ENCODE data around the gene INHBB. TPM values are rescaled to one million over a fixed set of nuclear protein-coding genes. Genes with fewer than 3 reads are reported as not detected.
"Not testable (repeated sequence)": the region's sequence is repeated elsewhere in the genome, so short reads cannot be mapped to it uniquely, and the experiment has no call there.

The INHBB gene
- total and polyA plus RNA-seq, 4 experiments from 2014 or later = not detected

DNA sequence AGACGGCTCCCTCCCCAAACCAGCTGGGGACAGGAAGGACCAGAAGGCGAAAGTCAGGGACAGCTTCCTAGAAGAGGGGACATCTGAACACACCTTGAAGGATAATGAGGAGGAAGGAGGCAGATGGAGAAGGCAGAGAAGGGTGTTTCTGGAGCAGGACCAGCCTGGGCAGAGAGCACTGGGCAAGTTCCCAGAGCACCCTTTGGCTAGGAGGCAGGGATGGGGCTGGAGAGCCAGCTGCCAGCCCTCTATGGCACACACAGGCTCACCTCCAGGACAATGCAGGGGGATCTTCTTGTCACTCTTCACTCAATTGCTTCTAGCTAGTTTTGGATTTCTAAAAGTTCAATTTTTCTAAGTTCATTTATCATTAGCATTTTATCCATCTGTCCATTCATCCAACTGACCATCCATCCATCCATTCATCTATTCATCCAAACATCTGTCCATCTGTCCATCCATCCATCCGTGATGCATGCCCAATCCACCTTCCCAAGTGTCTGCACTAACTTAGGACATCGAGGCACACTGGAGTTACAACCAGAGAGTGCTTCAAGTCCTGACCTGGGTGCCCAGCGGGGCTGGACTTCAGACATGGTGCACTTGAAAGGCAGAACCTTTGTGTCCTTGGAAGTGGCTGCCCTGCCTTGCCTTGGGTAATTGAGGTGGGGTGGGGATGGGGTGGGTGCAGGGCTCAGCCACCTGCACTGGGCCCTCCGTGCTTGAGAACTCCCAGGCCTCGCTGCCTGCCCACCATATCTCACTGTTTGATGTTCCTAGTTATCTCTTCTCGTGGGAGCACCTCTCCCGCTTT lies 42.5 kb downstream of the INHBB start:
- no peak for DNase-seq
- H3K4me1 ChIP-seq (ENCODE audit: insufficient read depth, low read length) = no peaks in the 10 kb centered on the region
- H3K27me3 Mint-ChIP-seq = peaks cover 0 to 5% of the 10 kb centered on the region in 2 donors
- ChIA-PET CTCF (ENCODE audit: partially characterized antibody) (no interaction called here), POLR2A (ENCODE audit: partially characterized antibody) (no interaction called here)
- no peak overlapping the region for H3K4me3 ChIP-seq (ENCODE audit: low read length in 2 of 2)
- intact Hi-C loops (cut with micrococcal nuclease) = no loop called here
- no peaks in the 10 kb centered on the region for H3K9me3 ChIP-seq (ENCODE audit: control insufficient read depth in 1 of 2, low read length in 2 of 2)
- no peaks in the 10 kb centered on the region for H3K36me3 Mint-ChIP-seq
- H3K9me3 Mint-ChIP-seq = peaks cover 0 to 2% (median 0%) of the 10 kb centered on the region in 8 donors
- no peaks in the 10 kb centered on the region for H3K27me3 ChIP-seq (ENCODE audit: insufficient read depth, low read length)
- no peaks in the 10 kb centered on the region for H3K4me1 Mint-ChIP-seq
- H3K27ac Mint-ChIP-seq = no peak overlapping the region
- H3K27ac ChIP-seq (ENCODE audit: low read depth, low read length) = no peak overlapping the region
- H3K4me3 Mint-ChIP-seq = no peak overlapping the region
- H3K36me3 ChIP-seq (ENCODE audit: insufficient read depth, low read length) = no peaks in the 10 kb centered on the region

DNA sequence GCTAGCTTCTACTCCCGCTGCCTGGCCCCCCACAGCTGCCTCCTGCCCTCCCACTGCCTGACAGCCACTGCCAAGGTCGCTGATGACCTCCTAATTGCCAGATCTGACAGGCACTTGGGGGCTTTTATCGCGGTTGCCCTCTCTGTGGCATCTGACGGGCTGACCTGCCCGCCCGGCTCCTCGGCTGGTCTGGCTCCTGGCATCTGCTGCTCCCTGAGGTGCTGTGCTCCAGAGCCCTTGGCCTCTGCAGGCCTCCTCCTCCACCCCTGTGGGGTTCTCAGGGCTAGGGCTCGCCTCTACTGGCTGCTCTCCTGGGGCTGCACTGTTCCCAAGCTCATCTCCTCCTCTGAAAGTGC lies 43.1 kb downstream of the INHBB start:
- Mint-ChIP-seq H3K9me3 (peaks cover 0 to 7% (median 0%) of the 10 kb centered on the region in 8 donors), H3K27me3 (peaks cover 0 to 5% of the 10 kb centered on the region in 2 donors), H3K4me1 (no peaks in the 10 kb centered on the region), H3K27ac (no peak overlapping the region), H3K36me3 (no peaks in the 10 kb centered on the region), H3K4me3 (no peak overlapping the region)
- Histone ChIP-seq H3K27ac (ENCODE audit: low read depth, low read length) (no peak overlapping the region), H3K27me3 (ENCODE audit: insufficient read depth, low read length) (no peaks in the 10 kb centered on the region), H3K36me3 (ENCODE audit: insufficient read depth, low read length) (no peaks in the 10 kb centered on the region), H3K4me1 (ENCODE audit: insufficient read depth, low read length) (no peaks in the 10 kb centered on the region), H3K4me3 (ENCODE audit: low read length in 2 of 2) (no peak overlapping the region), H3K9me3 (ENCODE audit: control insufficient read depth in 1 of 2, low read length in 2 of 2) (no peaks in the 10 kb centered on the region)
- ChIA-PET POLR2A (ENCODE audit: partially characterized antibody) (no interaction called here), CTCF (ENCODE audit: partially characterized antibody) (no interaction called here)
- no peak for DNase-seq
- intact Hi-C loops (cut with micrococcal nuclease) = no loop called here

DNA sequence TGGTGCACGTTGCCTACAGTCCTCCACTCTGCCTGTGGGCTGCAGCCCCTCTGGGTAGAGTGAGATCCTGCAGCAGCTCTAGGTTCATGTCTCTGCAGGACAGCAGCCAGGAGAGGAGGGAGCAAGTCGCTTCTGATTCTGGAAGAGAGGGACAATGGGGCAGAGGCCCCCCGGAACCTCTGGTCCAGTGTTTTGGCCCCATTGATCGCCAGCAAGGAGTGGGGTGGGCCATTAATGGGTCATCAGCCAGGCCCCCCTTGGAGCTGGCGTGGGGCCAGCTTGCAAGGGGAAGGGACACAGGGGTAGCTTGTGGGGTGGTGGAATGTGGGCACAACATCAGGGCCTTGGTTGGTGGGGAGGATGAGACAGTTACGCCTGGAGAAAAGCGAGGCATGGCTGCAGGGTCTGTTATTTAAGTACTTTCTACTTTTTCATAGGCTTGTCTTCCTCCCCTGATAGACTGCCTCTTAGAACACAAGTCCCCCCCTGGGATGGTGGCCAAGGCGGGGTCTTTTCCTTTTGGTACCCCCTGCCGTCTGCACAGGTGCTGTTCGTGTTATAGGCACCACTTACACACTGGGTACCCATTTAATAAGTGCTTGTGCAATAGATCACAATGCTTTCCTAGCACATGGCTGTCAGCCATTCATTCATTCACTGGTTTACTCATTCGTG lies 44.6 kb downstream of the INHBB start:
- Histone ChIP-seq H3K27me3 (ENCODE audit: insufficient read depth, low read length) (no peaks in the 10 kb centered on the region), H3K4me1 (ENCODE audit: insufficient read depth, low read length) (no peaks in the 10 kb centered on the region), H3K36me3 (ENCODE audit: insufficient read depth, low read length) (no peaks in the 10 kb centered on the region), H3K4me3 (ENCODE audit: low read length in 2 of 2) (no peak overlapping the region), H3K27ac (ENCODE audit: low read depth, low read length) (no peak overlapping the region), H3K9me3 (ENCODE audit: control insufficient read depth in 1 of 2, low read length in 2 of 2) (no peaks in the 10 kb centered on the region)
- Mint-ChIP-seq H3K4me1 (no peaks in the 10 kb centered on the region), H3K27ac (no peak overlapping the region), H3K36me3 (no peaks in the 10 kb centered on the region), H3K27me3 (peaks cover 0 to 8% of the 10 kb centered on the region in 2 donors), H3K9me3 (peaks cover 0 to 8% (median 0%) of the 10 kb centered on the region in 8 donors), H3K4me3 (no peak overlapping the region)
- no peak for DNase-seq
- intact Hi-C loops (cut with micrococcal nuclease) = no loop called here
- ChIA-PET POLR2A (ENCODE audit: partially characterized antibody) (no interaction called here), CTCF (ENCODE audit: partially characterized antibody) (no interaction called here)

DNA sequence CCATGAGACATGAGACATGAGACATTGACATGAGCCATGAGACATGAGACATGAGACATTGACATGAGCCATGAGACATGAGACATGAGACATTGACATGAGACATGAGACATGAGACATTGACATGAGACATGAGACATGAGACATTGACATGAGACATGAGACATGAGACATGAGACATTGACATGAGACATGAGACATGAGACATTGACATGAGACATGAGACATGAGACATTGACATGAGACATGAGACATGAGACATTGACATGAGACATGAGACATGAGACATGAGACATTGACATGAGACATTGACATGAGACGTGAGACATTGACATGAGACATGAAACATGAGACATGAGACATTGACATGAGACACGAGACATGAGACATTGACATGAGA lies 45.4 kb downstream of the INHBB start:
- CTCF ChIA-PET (ENCODE audit: partially characterized antibody); DNase-seq; H3K4me1 ChIP-seq (ENCODE audit: insufficient read depth, low read length); H3K9me3 Mint-ChIP-seq; POLR2A ChIA-PET (ENCODE audit: partially characterized antibody); H3K4me1 Mint-ChIP-seq; H3K4me3 ChIP-seq (ENCODE audit: low read length in 2 of 2); H3K4me3 Mint-ChIP-seq; H3K36me3 Mint-ChIP-seq; H3K27me3 Mint-ChIP-seq; H3K9me3 ChIP-seq (ENCODE audit: control insufficient read depth in 1 of 2, low read length in 2 of 2); intact Hi-C loops (cut with micrococcal nuclease); H3K27ac ChIP-seq (ENCODE audit: low read depth, low read length); H3K27me3 ChIP-seq (ENCODE audit: insufficient read depth, low read length); H3K36me3 ChIP-seq (ENCODE audit: insufficient read depth, low read length): not testable (repeated sequence)
- H3K27ac Mint-ChIP-seq = peak overlapping the region in 1 of 7 donors; percentile 50

DNA sequence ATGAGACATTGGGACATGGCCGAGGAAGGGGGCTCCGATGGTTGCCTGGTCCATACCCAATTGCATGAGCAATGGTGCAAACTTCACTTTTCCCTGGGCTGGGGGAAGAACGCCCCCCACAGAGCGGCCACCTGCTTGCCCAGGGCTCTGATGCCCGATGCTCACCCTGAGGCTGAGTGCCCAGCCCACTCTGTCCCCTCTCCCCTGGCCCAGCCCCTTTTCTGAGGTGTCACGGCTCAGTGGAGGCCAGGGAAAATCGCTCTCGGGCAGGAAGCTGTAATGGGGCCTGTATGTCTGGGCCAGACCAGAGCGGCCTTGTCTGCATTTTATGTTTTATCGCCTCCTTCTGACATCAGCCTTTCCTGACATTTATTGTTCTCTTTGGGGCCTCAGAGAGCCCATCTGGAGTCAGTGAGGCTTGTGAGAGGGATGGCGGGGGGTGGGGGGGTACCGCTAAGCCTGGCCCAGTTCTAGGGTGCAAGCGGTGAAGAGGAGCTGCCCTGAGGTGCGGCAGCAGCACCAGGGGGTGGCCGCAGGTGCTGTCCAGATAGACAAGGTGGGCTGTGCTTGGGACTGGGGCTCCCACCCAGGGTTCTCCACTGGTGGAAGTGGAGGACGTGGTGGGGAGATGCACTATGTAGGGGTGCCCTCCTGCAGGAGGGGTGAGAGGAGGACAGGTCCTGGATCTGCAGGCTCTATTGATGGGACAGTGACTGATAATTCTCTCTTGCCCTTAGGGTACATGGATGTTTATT lies 46.2 kb downstream of the INHBB start:
- H3K4me1 Mint-ChIP-seq = no peaks in the 10 kb centered on the region
- no peaks in the 10 kb centered on the region for H3K27me3 ChIP-seq (ENCODE audit: insufficient read depth, low read length)
- H3K4me1 ChIP-seq (ENCODE audit: insufficient read depth, low read length) = no peaks in the 10 kb centered on the region
- peaks cover 0 to 8% (median 0%) of the 10 kb centered on the region in 8 donors for H3K9me3 Mint-ChIP-seq
- H3K27ac ChIP-seq (ENCODE audit: low read depth, low read length) = no peak overlapping the region
- CTCF ChIA-PET (ENCODE audit: partially characterized antibody) = no interaction called here
- no peaks in the 10 kb centered on the region for H3K36me3 ChIP-seq (ENCODE audit: insufficient read depth, low read length)
- intact Hi-C loops (cut with micrococcal nuclease) = no loop called here
- no peak overlapping the region for H3K4me3 ChIP-seq (ENCODE audit: low read length in 2 of 2)
- no peak overlapping the region for H3K27ac Mint-ChIP-seq
- no peaks in the 10 kb centered on the region for H3K9me3 ChIP-seq (ENCODE audit: control insufficient read depth in 1 of 2, low read length in 2 of 2)
- peaks cover 0 to 8% of the 10 kb centered on the region in 2 donors for H3K27me3 Mint-ChIP-seq
- POLR2A ChIA-PET (ENCODE audit: partially characterized antibody) = no interaction called here
- H3K36me3 Mint-ChIP-seq = no peaks in the 10 kb centered on the region
- DNase-seq = no peak
- no peak overlapping the region for H3K4me3 Mint-ChIP-seq

DNA sequence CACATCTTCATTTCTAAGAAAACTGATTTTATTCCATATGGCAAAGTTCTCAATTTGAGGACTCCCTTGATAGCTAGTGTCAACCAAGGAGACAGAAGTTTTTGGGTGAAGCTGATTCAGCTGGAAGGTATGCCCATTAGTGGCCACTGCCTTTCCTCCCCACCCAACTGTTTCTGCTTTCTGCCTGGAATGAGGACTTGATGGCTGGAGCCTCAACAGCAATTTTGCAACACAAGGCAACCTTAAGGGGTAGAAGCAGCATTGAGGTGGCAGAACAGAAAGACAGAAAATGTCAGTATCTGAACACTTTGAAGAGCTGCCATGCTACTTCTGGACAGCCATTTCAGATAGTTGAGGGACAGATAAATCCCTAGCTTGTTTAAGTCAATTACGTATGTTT lies 47.0 kb downstream of the INHBB start:
- Mint-ChIP-seq H3K36me3 (no peaks in the 10 kb centered on the region), H3K4me1 (no peaks in the 10 kb centered on the region), H3K9me3 (peaks cover 0 to 8% (median 0%) of the 10 kb centered on the region in 8 donors), H3K27me3 (peaks cover 0 to 12% of the 10 kb centered on the region in 2 donors), H3K27ac (no peak overlapping the region), H3K4me3 (no peak overlapping the region)
- Histone ChIP-seq H3K4me3 (ENCODE audit: low read length in 2 of 2) (no peak overlapping the region), H3K9me3 (ENCODE audit: control insufficient read depth in 1 of 2, low read length in 2 of 2) (no peaks in the 10 kb centered on the region), H3K4me1 (ENCODE audit: insufficient read depth, low read length) (no peaks in the 10 kb centered on the region), H3K27ac (ENCODE audit: low read depth, low read length) (no peak overlapping the region), H3K27me3 (ENCODE audit: insufficient read depth, low read length) (no peaks in the 10 kb centered on the region), H3K36me3 (ENCODE audit: insufficient read depth, low read length) (no peaks in the 10 kb centered on the region)
- ChIA-PET POLR2A (ENCODE audit: partially characterized antibody) (no interaction called here), CTCF (ENCODE audit: partially characterized antibody) (no interaction called here)
- DNase-seq = no peak
- intact Hi-C loops (cut with micrococcal nuclease) = no loop called here

DNA sequence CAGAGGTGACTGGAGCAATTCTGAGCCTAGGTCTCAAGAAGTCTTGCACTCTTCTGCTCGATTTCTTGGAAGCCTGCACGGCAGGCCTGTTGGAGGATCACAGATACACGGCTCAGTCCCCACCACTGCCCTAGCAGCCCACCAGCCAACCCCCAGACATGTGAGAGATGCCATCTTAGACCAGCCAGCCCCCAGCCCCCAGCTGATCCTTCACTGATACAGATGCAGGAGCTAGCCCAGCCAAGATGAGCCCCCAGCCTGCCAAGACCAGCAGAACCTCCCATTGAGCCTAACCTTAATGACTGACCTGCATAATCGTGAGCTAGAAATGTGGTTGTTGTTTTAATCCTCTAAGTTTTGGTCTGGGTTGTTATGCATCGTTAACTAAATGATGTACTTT lies 47.5 kb downstream of the INHBB start:
- no peak for DNase-seq
- CTCF ChIA-PET (ENCODE audit: partially characterized antibody) = no interaction called here
- POLR2A ChIA-PET (ENCODE audit: partially characterized antibody) = no interaction called here

More for the DNA sequence above, 47.5 kb downstream of the INHBB start:
- H3K36me3 Mint-ChIP-seq = no peaks in the 10 kb centered on the region
- H3K4me3 ChIP-seq (ENCODE audit: low read length in 2 of 2) = no peak overlapping the region
- no peaks in the 10 kb centered on the region for H3K4me1 ChIP-seq (ENCODE audit: insufficient read depth, low read length)
- no peaks in the 10 kb centered on the region for H3K9me3 ChIP-seq (ENCODE audit: control insufficient read depth in 1 of 2, low read length in 2 of 2)
- H3K27me3 Mint-ChIP-seq = peaks cover 3 to 16% of the 10 kb centered on the region in 2 donors
- H3K9me3 Mint-ChIP-seq = peaks cover 0 to 8% (median 0%) of the 10 kb centered on the region in 8 donors
- H3K4me3 Mint-ChIP-seq = no peak overlapping the region
- H3K4me1 Mint-ChIP-seq = no peaks in the 10 kb centered on the region
- H3K27ac Mint-ChIP-seq = no peak overlapping the region
- H3K36me3 ChIP-seq (ENCODE audit: insufficient read depth, low read length) = no peaks in the 10 kb centered on the region
- intact Hi-C loops (cut with micrococcal nuclease) = no loop called here
- H3K27ac ChIP-seq (ENCODE audit: low read depth, low read length) = no peak overlapping the region
- no peaks in the 10 kb centered on the region for H3K27me3 ChIP-seq (ENCODE audit: insufficient read depth, low read length)

Measured in CD4-positive, alpha-beta memory T cell (primary cell).